HG03521 (cell line): ENCODE measurements around the gene PPP2R2C.

Experiments used
- ATAC-seq: cut with Tn5 transposase; IDR thresholded peaks from one replicate; pipeline ENCODE4 v1.9.1; 2021; ENCODE audit warnings: mild to moderate bottlenecking, moderate library complexity; ENCODE audit not compliant: unreplicated experiment

The PPP2R2C gene

DNA sequence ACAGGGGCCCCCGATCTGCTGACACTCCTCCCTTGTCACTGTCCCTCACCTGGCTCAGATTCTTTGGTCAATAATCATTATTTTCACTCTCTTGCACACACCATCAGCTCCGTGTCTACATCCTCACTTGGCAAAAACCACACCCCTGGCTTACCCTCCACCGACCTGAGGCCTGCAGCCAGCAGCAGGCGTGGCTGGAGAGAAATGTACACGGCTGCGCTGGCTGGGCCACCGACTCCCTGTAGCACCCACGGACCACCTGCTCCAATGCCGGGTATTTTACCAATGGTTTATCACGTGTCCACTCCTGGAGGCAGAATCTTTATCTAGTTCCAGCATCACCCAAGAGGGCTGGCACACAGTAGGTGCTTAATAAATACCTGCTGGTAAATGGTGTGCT is 104.3 kb downstream of the PPP2R2C start:
- no peak for ATAC-seq

DNA sequence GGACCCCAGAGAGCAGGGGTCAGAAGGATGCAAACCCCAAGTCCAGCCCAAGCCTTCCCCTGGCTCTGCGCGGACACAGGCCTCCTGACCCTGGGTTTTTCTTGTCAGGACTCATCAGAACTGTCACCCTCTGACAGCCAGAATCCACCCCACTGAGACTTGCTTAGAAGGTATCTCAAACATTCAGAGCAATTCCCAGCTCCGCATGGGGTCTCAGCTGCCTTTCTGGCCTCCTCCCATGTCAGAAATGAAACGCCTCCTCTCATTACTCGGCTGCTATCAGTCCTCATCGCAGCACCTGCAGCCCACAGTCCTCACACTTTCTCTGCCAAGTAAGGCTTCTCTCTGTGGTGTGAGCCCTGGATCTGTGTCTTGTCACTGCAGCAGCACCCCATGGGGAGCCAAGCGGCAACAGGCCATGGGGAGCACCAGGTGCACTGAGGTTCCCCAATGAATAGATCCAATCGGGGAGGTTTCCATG is 105.0 kb downstream of the PPP2R2C start:
- ATAC-seq: no peak

DNA sequence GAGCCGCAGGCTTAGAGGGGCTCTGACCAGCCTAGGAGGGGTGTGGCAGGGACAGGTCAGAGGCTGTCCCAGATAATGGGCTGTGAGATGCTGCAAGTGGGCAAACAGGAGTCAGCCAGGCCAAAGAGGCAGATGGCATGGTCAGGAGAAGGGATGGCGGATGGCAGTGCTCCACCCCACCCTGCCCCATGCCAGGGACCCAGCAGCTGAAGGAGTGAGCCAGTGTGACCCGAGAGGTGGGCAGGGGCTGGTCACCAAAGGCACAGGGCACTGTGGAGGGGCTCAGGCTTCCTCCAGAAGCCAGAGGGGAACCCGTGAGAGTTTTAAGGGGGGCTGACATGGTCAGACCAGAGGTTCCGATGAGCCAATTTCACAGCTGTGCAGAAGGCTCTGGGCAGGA is 105.8 kb downstream of the PPP2R2C start:
- no peak for ATAC-seq

DNA sequence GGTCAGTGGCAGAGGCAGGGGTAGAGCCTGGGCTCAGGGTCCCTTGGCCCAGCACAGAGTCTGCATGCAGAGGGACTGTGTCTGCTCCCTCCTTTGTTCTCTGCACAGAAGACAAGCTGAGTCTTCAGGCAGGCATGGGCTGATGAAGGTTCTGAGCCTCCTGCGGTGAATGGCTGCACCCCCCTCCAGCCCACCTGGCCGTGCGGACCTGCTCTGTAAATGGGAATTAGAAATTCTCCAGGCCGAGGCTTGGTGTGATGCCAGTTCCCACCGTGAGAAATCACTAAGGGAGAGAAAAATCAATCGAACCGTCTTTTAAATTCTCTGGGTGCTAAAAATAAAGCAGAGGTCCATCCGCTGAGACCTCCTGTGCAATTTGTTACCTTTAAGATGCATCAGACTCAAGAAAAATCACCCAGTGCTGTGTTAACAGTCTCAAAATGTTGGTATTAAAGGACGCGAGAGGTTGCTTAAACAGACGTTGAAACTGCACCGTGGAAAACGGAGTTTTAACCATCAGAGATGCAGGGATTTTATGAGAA is 106.8 kb downstream of the PPP2R2C start:
- no peak for ATAC-seq

DNA sequence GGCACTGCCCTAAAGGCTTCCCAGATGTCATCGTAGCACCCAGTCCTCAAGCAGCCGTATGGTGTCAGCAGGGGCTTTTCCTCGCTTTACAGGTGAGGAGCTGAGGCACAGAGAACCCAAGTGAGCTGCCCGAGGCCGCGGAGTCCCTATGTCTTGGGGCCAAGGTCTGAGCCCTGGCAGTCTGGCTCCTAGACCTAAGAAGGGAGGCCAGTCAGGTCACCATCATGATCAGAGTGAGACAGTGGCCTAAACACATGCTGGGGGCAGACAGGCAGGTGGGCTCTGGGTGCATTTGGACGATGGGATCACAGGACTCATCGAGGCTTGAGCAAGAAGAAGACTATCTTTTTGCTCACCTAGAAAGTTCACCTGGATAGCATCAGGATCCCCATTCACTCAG is 107.8 kb downstream of the PPP2R2C start:
- ATAC-seq: no peak

DNA sequence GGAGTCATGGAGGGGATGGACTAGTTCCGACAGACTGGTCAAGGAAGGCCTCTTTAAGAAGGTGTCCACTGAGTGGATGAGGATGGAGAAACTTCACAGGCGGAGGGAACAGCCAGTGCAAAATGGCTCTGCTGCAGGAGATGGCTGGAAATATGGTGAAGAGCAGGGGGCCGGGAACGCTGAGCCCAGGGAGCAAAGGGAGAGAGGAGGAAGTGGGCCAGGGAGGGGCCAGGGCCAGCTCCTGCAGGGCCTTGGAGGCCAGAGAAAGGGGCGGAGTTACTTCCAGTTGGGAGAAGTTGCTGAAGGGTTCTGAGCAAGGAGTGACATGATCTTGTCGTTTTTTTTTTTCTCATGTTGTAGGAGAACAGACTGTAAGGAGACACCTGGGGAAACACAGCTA is 108.3 kb downstream of the PPP2R2C start:
- no peak for ATAC-seq

DNA sequence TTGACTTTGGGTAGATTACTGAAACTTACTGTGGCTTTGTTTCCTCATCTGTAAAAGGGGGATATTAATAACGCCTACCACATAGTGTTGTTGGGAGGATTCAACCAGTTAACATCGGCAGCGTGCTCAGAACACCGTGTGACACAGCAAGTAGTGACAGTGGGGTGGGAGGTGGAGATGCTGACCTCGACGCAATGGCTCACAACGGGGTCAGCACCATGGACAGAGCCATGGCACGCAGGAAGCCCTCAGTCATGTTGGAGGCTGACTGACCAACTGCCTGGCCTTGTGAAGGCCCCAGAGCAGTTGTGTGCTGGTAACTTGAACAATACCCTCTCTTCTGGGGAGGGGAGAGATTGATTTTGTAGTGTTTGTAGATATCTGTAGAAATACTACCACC is 109.5 kb downstream of the PPP2R2C start:
- ATAC-seq: no peak

DNA sequence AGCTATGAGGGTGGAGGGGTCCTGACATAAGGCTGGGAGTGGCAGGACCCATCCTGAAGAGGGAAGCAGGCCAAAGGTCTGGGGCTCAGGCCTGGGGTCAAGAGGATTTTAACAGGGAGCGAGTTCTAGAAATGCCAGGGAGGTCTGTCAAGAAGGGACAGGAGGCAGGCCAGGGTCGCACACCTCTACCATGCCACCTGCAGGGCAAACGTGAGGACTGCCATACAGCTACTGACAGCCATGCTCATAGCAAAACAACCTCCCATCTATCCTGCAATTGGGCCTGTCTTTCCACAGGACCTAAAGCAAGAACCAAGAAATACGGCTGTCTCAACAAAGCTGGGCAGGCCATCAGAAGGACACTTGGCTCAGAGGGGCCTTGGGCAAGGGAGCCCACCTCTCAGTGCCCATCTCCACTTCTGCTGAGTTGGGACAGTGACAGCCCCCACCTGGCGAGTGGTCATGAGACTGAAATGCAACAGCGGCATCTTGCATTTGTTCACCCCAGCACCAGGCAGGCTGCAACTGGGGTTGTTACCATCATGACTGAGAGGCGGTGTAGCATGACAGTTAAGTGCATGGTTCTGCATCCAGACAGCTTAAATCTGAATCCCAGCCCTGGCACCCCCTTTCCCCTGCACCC is 110.0 kb downstream of the PPP2R2C start:
- ATAC-seq: no peak

DNA sequence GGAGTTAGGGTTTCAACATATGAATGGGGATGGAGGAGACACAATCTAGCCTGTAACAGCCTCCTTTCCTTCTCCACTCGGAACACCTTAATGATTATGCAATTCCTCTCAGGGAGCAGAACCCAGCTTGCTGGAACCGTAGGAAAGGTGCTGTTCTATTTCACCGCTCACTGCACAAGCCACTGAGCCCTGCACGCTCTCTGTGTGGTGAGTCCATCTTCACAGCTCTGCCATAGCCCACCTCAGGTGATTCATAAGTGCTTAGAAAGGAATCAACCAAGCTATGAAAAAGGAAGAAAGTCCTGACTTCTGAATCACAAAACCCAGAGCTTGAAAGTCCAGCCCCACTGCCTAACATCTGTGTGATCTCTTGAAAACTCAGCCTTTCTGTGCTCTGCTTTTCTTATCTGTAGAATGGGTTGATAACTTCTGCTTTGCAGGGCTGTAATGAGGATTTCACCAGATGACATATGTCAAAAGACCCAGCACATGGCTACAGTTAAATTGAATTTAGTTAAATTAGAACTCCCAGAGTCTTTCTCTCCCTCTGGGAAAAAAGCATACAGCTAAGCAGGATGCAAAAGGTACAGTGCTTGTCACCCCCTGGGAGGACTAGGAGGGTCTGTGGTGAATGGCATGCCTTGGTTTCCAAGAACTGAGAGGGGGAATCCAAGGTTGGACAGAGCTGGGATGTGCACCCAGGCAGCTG is 111.2 kb downstream of the PPP2R2C start:
- no peak for ATAC-seq

DNA sequence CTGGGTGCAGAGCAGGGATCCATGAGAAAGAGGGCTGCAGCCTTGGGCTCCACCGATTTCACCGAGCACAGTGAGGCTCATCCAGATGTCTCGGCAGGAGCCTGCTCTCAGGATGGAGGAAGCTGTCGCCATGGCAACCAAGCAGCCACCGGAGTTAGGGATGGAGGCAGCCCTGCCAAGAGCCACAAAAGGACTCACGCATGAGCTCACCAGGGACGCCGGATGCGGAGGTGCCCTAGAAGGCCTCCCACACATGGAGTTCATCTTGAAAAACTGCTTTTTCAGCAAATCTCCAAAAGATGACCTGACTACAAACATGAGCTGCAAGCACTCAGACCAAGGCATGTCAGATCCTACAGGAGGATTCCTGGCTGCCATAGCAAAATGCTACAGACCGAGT is 112.0 kb downstream of the PPP2R2C start:
- ATAC-seq: no peak

DNA sequence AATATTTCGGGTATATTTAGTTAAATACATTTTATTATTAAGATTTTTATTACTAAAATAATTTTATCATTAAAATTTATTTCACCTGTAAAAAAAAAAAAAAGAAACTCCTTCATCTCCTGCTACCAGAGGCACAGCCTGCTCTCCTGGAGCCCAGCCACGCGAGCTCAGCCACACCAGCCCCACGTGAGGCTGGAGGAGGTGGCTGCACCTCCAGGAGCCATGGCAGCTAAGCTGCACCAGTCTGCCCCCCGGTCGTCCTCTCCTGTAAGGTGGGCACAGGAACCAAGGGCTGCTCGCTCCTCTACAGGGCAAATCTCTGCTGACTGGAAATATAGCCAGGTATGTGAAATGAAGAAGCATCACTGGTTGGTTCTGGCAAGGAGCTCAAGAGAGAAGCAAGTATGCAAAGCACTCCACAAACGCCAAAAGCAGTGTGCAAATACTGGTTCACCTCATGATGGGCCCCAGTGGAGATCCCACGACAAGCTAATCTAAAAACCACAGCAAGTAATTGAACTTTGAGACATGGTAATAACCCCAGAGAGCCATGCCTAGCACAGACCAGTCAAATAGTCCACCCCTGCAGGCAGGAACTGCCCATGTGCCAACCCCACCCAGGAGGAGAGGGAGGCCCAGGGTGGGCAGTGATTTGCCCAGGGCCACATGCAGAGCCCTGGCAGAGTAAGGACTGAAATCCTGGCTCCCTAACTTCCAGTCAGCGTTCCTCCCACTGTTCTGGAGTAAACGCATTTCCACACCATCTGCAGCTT is 112.7 kb downstream of the PPP2R2C start:
- no peak for ATAC-seq

DNA sequence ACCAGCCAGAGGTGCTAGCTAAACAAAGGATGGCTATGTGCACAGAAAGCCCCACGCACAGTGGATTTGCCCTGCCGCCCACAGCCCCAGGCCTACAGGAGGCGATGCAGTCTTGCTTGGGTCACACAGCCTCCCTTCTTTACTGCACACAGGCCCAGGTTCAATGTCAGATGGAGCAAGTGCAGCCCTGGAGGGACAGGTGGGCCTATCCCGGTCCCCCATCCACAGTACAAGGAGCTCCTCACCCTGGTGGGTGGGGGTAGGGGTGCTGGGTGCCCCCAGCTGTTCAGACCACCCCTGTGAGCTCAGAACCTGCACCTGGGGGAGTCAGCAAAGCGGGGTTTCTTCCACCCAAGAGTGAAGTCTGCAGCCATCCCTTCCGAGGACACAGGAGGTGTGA is 114.9 kb downstream of the PPP2R2C start:
- no peak for ATAC-seq

DNA sequence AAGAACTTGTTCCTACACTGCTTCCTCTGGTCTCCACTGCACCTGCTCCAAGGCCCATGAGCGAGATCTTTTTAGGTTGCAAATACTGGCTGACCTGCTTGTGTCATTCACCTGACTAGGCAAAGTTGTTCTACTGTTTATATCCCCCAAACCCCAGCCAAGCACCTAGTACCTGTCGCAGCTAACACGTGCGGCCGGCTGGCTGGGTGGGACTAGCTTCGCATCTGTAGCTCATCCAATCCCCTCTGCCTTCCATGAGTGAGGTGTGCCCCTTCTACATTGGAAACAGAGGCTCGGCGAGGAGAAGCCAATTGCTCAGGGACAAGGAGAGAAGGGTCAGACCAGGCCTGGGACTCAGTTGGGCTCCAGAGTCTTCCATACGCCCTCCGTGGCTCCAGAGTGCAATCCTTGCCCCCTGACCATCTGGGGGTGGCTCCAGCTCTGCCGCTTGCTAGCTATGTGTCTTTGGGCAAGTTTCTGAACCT is 116.3 kb downstream of the PPP2R2C start:
- no peak for ATAC-seq

DNA sequence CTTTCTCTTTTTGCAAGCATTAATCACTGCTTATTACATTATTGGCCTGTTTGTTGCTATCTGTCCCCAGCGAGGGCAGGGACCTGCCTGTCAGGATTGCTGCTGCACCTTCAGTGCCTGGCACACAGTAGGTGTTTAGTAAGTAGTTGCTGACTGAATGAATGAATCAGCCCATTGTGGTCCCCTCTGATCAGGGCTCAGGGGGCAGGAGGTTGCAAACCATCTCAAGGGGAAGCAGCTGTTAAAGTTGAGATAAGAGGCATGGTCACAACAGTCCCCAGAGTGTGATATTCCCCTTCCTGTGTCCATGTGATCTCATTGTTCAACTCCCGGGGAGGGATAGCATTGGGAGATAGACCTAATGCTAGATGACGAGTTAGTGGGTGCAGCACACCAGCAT is 117.4 kb downstream of the PPP2R2C start:
- ATAC-seq: no peak

DNA sequence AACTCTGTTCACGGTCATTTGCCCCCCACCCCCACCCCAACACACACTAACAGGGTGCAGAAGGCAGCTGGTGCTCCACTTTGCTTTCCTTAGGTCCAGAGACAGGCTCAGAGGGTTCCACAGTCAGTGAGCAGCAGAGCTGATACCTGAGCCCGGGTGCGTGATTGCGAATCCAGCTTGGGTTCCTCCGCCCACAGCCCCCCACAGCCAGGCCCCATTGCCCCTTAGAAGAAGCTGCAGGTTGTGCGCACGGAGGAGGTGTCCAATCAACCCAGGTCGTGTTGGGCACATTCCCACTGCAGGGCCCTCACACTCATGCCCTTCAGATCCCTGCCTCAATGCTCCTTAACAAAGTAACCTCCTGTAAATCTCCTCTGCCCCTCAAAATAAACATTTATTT is 117.8 kb downstream of the PPP2R2C start:
- no peak for ATAC-seq

DNA sequence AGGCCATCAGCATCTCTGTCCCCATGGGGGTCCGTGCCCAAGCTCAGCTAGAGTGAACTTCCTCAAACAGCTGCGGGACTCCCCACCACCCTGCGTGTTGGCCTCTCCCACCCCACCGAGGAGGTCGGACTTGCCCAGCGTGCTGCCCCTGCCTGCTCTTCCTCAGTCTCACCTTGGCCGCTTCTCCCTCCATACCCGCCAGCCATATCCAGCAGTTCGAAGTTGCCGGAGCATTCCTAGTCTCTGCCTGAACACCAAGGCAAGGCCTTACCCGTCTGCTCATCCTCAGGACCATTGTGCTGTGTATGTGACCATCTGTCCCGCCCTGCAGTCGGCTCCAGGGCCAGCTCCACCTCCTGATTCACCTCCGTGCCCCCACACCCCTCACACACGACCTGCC is 118.3 kb downstream of the PPP2R2C start:
- ATAC-seq: no peak

DNA sequence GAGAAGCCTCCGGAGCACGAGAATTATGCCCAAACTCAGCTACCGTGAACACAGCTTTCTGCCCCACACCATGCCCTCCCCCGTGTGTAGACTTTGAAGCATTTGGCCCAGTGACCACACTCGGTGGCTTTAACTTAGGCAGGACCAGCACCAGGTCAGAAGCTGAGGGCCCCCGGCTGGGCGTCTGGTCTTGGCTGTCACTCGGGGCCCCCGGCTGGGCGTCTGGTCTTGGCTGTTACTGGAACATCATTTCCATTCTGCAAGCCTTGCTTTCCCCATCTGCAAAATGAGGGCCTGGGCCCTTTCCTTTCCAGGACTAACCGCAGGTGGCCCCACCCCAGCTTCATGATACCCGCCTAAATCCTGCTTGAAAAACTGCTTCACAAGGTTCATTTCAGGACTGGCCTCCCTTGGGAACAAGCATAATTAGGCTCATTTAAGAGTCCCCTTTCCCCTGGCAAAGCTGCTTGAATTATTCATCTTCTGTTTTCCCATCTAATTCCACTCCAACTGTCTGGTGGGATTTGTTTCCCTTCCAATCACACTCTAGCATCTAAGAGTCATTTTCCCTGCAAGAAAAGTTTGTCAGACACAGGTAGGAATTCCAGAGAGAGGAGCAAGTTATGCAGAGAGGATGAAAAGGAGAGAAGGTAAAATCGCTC is 120.3 kb downstream of the PPP2R2C start:
- ATAC-seq: no peak

DNA sequence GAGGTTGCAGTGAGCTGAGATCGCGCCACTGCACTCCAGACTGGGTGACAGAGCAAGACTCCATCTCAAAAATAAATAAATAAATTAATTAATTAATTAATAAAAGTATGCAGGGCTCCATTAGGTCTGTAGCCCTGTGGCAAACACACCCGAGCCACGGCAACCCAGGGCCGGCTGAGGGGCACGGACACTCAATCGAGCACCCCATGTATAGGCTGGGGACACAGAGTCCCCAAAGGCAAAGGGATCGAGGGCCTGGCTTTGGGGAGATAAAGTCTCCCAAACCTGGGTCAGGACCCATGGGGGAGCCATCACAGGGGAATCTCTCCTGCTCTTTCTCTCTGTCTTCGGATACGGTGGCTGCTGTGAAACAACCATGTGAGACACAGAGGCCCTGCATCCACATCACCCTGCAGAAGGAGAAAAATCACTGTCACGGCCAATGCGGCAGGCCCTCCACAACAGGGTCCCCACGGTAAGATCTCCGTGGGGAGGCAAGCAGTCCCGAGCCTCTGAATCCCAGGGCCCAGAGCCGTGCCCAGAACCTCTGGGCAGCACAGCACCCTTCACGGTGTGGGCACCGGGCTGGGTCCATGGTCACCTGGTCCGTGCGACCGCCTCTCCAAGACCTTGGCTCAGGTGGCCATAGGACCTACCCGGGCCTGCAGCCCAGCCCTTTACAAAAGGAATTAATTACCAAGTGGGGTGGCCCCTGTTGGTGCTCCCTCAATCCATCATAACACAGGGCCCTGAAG is 121.0 kb downstream of the PPP2R2C start:
- no peak for ATAC-seq

DNA sequence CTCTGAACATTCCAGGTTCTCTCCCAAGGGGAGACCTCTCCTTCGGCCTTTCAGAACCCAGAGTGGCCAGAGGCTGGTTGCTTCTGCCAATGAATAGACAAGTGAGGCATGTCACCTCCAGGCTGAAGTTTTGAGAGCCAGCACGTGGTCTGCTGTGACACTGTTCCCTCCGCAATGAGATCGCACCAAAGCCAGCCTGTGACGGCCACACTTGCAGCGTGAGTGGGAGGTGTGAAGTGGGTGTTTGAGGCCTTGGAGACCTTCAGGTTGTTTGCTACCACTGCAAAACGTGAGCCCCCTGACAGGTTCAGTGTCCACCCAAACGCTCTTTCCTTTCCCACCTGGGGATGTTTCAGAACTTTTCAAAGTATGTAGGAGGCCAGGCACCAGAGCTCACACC is 121.8 kb downstream of the PPP2R2C start:
- ATAC-seq: no peak

DNA sequence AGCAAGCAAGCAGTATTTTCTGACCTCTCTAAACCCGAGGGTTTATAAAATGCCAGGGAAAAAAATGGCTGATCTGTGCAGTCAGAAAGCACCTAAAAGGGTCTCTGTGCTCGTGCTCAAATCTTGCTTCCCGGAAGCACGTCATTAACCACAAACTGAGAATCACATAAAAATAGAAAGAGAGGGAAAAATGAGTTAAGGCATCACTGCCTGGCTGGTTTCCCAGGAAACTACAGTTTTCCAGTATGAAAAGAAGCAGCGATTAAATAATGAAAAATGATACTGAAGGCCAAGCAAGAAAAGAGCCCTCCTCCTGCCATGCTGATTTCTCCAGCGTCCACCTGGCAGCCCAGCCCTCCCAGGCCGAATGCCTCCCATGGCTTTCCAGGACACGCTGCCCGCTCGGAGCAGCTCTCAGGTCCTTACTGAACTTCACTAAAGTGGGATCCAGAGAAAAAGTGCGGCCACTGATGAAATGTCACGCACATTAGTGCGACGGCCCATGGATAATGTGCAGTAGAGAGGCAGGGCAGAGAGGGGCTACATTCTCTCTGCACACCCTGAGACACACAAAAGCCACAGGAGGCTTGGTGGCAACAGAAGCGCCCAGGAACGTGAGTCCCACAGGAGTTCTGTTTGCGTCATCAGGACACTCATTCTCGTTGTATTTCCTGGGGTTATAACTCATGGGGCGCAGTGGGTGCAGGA is 122.4 kb downstream of the PPP2R2C start:
- no peak for ATAC-seq
